Mesenchymal stem cell (in vitro differentiated cells and primary cell): ENCODE data around the gene WLS.

ENCODE experiments used
- DNase-seq: peaks from one replicate; pipeline ENCODE4 v3.0.0-alpha.2; 2013
- H2AFZ ChIP-seq: one replicate; pipeline ENCODE4 v1.6.1; 2013; ENCODE audit warnings: low read depth, mild to moderate bottlenecking, control low read depth, inconsistent platforms, low read length, moderate library complexity
- H2AK5ac ChIP-seq: 2 replicates; pipeline ENCODE4 v1.6.1; 2013; ENCODE audit warnings: low read length, moderate library complexity, mild to moderate bottlenecking, inconsistent platforms; ENCODE audit not compliant: severe bottlenecking
- H2BK120ac ChIP-seq: one replicate; pipeline ENCODE4 v1.6.1; 2013; ENCODE audit warnings: low read depth, mild to moderate bottlenecking, inconsistent platforms, low read length, moderate library complexity
- H2BK12ac ChIP-seq, 2 experiments: one replicate each; pipeline ENCODE4 v1.6.1; 2013; ENCODE audit warnings: inconsistent platforms in 2 of 2, low read length in 2 of 2, mild to moderate bottlenecking in 2 of 2, moderate library complexity in 2 of 2, control low read depth in 1 of 2
- H2BK15ac ChIP-seq: one replicate; pipeline ENCODE4 v1.6.1; 2013; ENCODE audit warnings: mild to moderate bottlenecking, low read depth, inconsistent platforms; ENCODE audit not compliant: poor library complexity, severe bottlenecking
- H2BK5ac ChIP-seq: 2 replicates; pipeline ENCODE4 v1.6.1; 2013; ENCODE audit warnings: low read depth, mild to moderate bottlenecking, low read length, control low read depth, inconsistent platforms; ENCODE audit not compliant: poor library complexity, severe bottlenecking
- H3K14ac ChIP-seq, 2 experiments: one replicate each; pipeline ENCODE4 v1.6.1; 2013; ENCODE audit warnings: inconsistent platforms in 2 of 2, low read length in 2 of 2, control low read depth in 1 of 2, mild to moderate bottlenecking in 1 of 2, moderate library complexity in 1 of 2
- H3K18ac ChIP-seq, 2 experiments: one replicate each; pipeline ENCODE4 v1.6.1; 2013; ENCODE audit warnings: inconsistent platforms in 2 of 2, low read length in 2 of 2, control low read depth in 1 of 2, low read depth in 1 of 2, mild to moderate bottlenecking in 1 of 2
- H3K23ac ChIP-seq, 2 experiments: one replicate each; pipeline ENCODE4 v1.6.1; 2013; ENCODE audit warnings: inconsistent platforms in 2 of 2, low read length in 2 of 2, mild to moderate bottlenecking in 2 of 2, moderate library complexity in 2 of 2, control low read depth in 1 of 2
- H3K27ac ChIP-seq: 2 replicates; pipeline ENCODE4 v1.5.1; 2013; ENCODE audit warnings: mild to moderate bottlenecking, moderate library complexity, low read length, control low read depth, inconsistent platforms; ENCODE audit not compliant: poor library complexity, severe bottlenecking
- H3K27me3 ChIP-seq, 2 experiments: 2 replicates each; pipeline versions ENCODE4 v1.6.1 to v1.7.0; 2013; ENCODE audit warnings: low read length in 2 of 2, mild to moderate bottlenecking in 2 of 2, moderate library complexity in 2 of 2, control low read depth in 1 of 2, inconsistent platforms in 1 of 2; ENCODE audit not compliant: control insufficient read depth in 1 of 2, insufficient read depth in 1 of 2
- H3K36me3 ChIP-seq, 2 experiments: 2 replicates each; pipeline versions ENCODE4 v1.6.1 to v1.7.0; 2013; ENCODE audit warnings: low read length in 2 of 2, control low read depth in 1 of 2, inconsistent platforms in 1 of 2, low read depth in 1 of 2, mild to moderate bottlenecking in 1 of 2; ENCODE audit not compliant: insufficient read depth in 2 of 2, control insufficient read depth in 1 of 2
- H3K4ac ChIP-seq, 2 experiments: one replicate each; pipeline ENCODE4 v1.6.1; 2013; ENCODE audit warnings: inconsistent platforms in 2 of 2, low read length in 2 of 2, mild to moderate bottlenecking in 2 of 2, moderate library complexity in 2 of 2, control low read depth in 1 of 2, low read depth in 1 of 2
- H3K4me1 ChIP-seq: 2 replicates; pipeline ENCODE4 v1.6.1; 2013; ENCODE audit warnings: low read depth, low read length, control low read depth; ENCODE audit not compliant: control insufficient read depth, insufficient read depth
- H3K4me2 ChIP-seq: 2 replicates; pipeline ENCODE4 v1.6.1; 2013; ENCODE audit warnings: low read length, mild to moderate bottlenecking, inconsistent platforms; ENCODE audit not compliant: poor library complexity, severe bottlenecking
- H3K4me3 ChIP-seq, 2 experiments: 2 replicates each; pipeline versions ENCODE4 v1.5.1 to v1.7.0; 2013; ENCODE audit warnings: low read length in 2 of 2, mild to moderate bottlenecking in 2 of 2, control low read depth in 1 of 2, low read depth in 1 of 2; ENCODE audit not compliant: insufficient read depth in 1 of 2
- H3K79me1 ChIP-seq: replicated peaks from 2 replicates; pipeline ENCODE4 v1.6.1; 2013; ENCODE audit warnings: mild to moderate bottlenecking, control low read depth, low read length, inconsistent platforms; ENCODE audit not compliant: poor library complexity, severe bottlenecking
- H3K9ac ChIP-seq: 2 replicates; pipeline ENCODE4 v1.7.0; 2013; ENCODE audit warnings: mild to moderate bottlenecking, low read length, moderate library complexity
- H3K9me3 ChIP-seq: 2 replicates; pipeline ENCODE4 v1.7.0; 2013; ENCODE audit warnings: mild to moderate bottlenecking, low read length; ENCODE audit not compliant: control insufficient read depth
- H4K8ac ChIP-seq: one replicate; pipeline ENCODE4 v1.6.1; 2013; ENCODE audit warnings: inconsistent platforms, mild to moderate bottlenecking, low read length, moderate library complexity
- H4K91ac ChIP-seq: one replicate; pipeline ENCODE4 v1.6.1; 2013; ENCODE audit warnings: mild to moderate bottlenecking, low read length, inconsistent platforms
- WGBS: methylation state at CpG from one replicate; pipeline ENCODE4 v1.1.7; 2013; ENCODE audit warnings: mixed read lengths; 5-methylcytosine and 5-hydroxymethylcytosine counted together

Gene WLS

GRCh38 chr1:68218490-68218889, 13.8 kb downstream of the WLS start:
- H2AK5ac ChIP-seq: no peak overlapping the region
- no peak overlapping the region for H3K4me2 ChIP-seq
- WGBS: 62% methylated on average over 5 of the region's 5 CpGs
- no peak overlapping the region for H2BK5ac ChIP-seq
- no peaks in the 10 kb centered on the region for H3K27me3 ChIP-seq
- DNase-seq: no peak
- no peak overlapping the region for H3K23ac ChIP-seq
- no peak overlapping the region for H3K9ac ChIP-seq
- H3K9me3 ChIP-seq: no peaks in the 10 kb centered on the region
- H4K91ac ChIP-seq: no peak overlapping the region
- no peak overlapping the region for H3K4ac ChIP-seq
- H2BK12ac ChIP-seq: no peak overlapping the region
- no peak overlapping the region for H2AFZ ChIP-seq
- no peak overlapping the region for H3K18ac ChIP-seq
- H3K36me3 ChIP-seq: peaks cover 0 to 3% of the 10 kb centered on the region in 2 experiments
- H4K8ac ChIP-seq: no peak overlapping the region
- no peak overlapping the region for H2BK120ac ChIP-seq
- peak overlapping the region; percentile 30 for H3K27ac ChIP-seq
- peaks cover 8% of the 10 kb centered on the region for H3K4me1 ChIP-seq
- H3K14ac ChIP-seq: no peak overlapping the region
- H3K4me3 ChIP-seq: no peak overlapping the region
- peaks cover 10% of the 10 kb centered on the region for H3K79me1 ChIP-seq
- no peak overlapping the region for H2BK15ac ChIP-seq

- Histone ChIP-seq H4K91ac (no peak overlapping the region), H3K4me3 (no peak overlapping the region), H3K4ac (no peak overlapping the region), H2AK5ac (peak overlapping the region; percentile 57), H3K4me1 (peaks cover 8% of the 10 kb centered on the region), H3K27ac (no peak overlapping the region), H3K9me3 (no peaks in the 10 kb centered on the region), H2AFZ (no peak overlapping the region), H3K9ac (no peak overlapping the region), H3K27me3 (no peaks in the 10 kb centered on the region), H3K79me1 (peaks cover 8% of the 10 kb centered on the region), H4K8ac (no peak overlapping the region), H3K18ac (no peak overlapping the region), H3K23ac (no peak overlapping the region), H2BK120ac (no peak overlapping the region), H3K36me3 (peaks cover 0 to 3% of the 10 kb centered on the region in 2 experiments), H3K14ac (no peak overlapping the region), H2BK5ac (no peak overlapping the region), H2BK15ac (no peak overlapping the region), H2BK12ac (no peak overlapping the region), H3K4me2 (no peak overlapping the region)
- 94% methylated on average over 5 of the region's 5 CpGs for WGBS
- no peak for DNase-seq
Observed at GRCh38 chr1:68217618-68218017, 14.7 kb downstream of the WLS start.

GRCh38 chr1:68217060-68217554, 15.2 kb downstream of the WLS start:
- Histone ChIP-seq H2BK5ac (no peak overlapping the region), H2BK12ac (no peak overlapping the region), H3K79me1 (peaks cover 8% of the 10 kb centered on the region), H3K9ac (no peak overlapping the region), H3K18ac (no peak overlapping the region), H3K14ac (no peak overlapping the region), H3K4me2 (no peak overlapping the region), H3K36me3 (peaks cover 0 to 3% of the 10 kb centered on the region in 2 experiments), H3K9me3 (no peaks in the 10 kb centered on the region), H2AFZ (no peak overlapping the region), H2AK5ac (peak overlapping the region; percentile 57), H3K4ac (peak overlapping the region in 1 of 2 experiments; percentile 37), H3K4me1 (peaks cover 8% of the 10 kb centered on the region), H3K27ac (no peak overlapping the region), H4K91ac (no peak overlapping the region), H3K4me3 (no peak overlapping the region), H3K23ac (no peak overlapping the region), H4K8ac (no peak overlapping the region), H2BK15ac (no peak overlapping the region), H3K27me3 (no peaks in the 10 kb centered on the region), H2BK120ac (no peak overlapping the region)
- DNase-seq: no peak
- 81% methylated on average over 4 of the region's 5 CpGs for WGBS

- Histone ChIP-seq H3K4me3 (no peak overlapping the region), H4K91ac (no peak overlapping the region), H3K4ac (no peak overlapping the region), H3K14ac (no peak overlapping the region), H3K9me3 (no peaks in the 10 kb centered on the region), H3K36me3 (peaks cover 0 to 3% of the 10 kb centered on the region in 2 experiments), H3K9ac (no peak overlapping the region), H3K18ac (peak overlapping the region in 1 of 2 experiments; percentile 57), H2AK5ac (no peak overlapping the region), H2BK120ac (no peak overlapping the region), H3K27ac (no peak overlapping the region), H2BK15ac (no peak overlapping the region), H3K27me3 (no peaks in the 10 kb centered on the region), H3K79me1 (peaks cover 12% of the 10 kb centered on the region), H2AFZ (no peak overlapping the region), H3K4me1 (peaks cover 8% of the 10 kb centered on the region), H2BK12ac (no peak overlapping the region), H4K8ac (no peak overlapping the region), H3K4me2 (no peak overlapping the region), H3K23ac (no peak overlapping the region), H2BK5ac (no peak overlapping the region)
- no peak for DNase-seq
- 93% methylated on average over 2 of the region's 2 CpGs for WGBS
Observed at GRCh38 chr1:68216089-68216772, 16.1 kb downstream of the WLS start.
